Measurements from ENCODE around the gene LEMD1. TPM values are rescaled to one million over a fixed set of nuclear protein-coding genes. Genes with fewer than 3 reads are reported as not detected.

The LEMD1 gene
- total RNA-seq, 2 experiments from 2014 or later, result 2.2 to 2.5 TPM

DNA sequence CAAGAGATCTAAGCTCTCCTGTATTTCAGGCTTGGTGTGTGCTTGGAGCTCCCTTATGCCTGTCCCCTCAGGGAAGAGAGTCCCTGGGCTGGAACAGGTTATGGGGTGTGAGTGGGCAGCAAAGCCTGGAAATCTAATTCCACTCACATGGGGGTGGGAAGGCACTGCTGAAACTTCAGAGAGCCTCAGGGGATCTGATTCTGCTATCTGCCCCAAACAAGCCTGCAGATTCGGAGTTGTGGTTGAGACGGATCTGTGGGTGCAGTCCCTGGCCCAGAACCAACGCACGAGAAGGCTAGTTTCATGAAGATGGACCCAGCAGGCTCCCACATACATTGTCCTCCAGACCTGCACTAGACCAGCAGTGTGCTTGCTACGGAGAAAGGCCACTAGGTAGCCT lies 31.1 kb upstream of the LEMD1 start:
- intact Hi-C loops (cut with micrococcal nuclease), result no loop called here
- Mint-ChIP-seq H3K36me3 (no peaks in the 10 kb centered on the region), H3K4me3 (no peak overlapping the region), H3K9me3 (no peaks in the 10 kb centered on the region), H3K27ac (no peak overlapping the region), H3K4me1 (ENCODE audit: low read depth) (peaks cover 19% of the 10 kb centered on the region), H3K27me3 (peaks cover 46% of the 10 kb centered on the region)
- no peak for DNase-seq
- POLR2A ChIA-PET, result interaction anchor here (0.9 kb wide), 1 partner anchor 12 kb away, joined by 4 read pairs; no protein-coding TSS in a partner anchor
- CTCF ChIA-PET, result interaction anchor here (1.1 to 1.6 kb wide), 3 partner anchors 22 to 99 kb away, joined by 4 to 8 read pairs (median 4); no protein-coding TSS in a partner anchor

DNA sequence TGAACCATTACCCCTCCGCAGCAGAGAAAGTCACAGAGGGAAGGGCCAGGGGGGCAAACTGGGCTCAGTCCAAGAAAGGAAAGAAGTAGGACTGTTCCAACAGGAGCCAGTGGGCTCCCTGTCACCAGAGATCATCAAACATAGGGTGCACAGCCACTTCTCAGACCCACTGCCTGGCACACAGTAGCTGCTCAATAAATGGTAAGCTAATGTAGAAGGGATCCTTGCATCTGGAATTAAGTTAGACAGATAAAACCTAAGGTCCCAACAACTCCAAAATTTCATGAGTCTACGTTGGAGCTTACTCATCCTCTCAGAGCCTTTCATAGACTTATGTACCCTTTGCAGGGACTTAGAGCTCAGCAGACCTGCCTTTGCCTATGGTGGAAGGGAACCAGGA lies 30.5 kb upstream of the LEMD1 start:
- no peaks in the 10 kb centered on the region for H3K9me3 Mint-ChIP-seq
- peaks cover 40% of the 10 kb centered on the region for H3K27me3 Mint-ChIP-seq
- no peaks in the 10 kb centered on the region for H3K36me3 Mint-ChIP-seq
- H3K4me3 Mint-ChIP-seq, result no peak overlapping the region
- CTCF ChIA-PET, result interaction anchor here (1.1 to 1.6 kb wide), 2 partner anchors 21 to 30 kb away, joined by 4 to 8 read pairs; no protein-coding TSS in a partner anchor
- no peak overlapping the region for H3K27ac Mint-ChIP-seq
- intact Hi-C loops (cut with micrococcal nuclease), result no loop called here
- DNase-seq, result no peak
- H3K4me1 Mint-ChIP-seq (ENCODE audit: low read depth), result peaks cover 16% of the 10 kb centered on the region
- POLR2A ChIA-PET, result interaction anchor here (0.9 kb wide), 1 partner anchor 11 kb away, joined by 4 read pairs; no protein-coding TSS in a partner anchor

DNA sequence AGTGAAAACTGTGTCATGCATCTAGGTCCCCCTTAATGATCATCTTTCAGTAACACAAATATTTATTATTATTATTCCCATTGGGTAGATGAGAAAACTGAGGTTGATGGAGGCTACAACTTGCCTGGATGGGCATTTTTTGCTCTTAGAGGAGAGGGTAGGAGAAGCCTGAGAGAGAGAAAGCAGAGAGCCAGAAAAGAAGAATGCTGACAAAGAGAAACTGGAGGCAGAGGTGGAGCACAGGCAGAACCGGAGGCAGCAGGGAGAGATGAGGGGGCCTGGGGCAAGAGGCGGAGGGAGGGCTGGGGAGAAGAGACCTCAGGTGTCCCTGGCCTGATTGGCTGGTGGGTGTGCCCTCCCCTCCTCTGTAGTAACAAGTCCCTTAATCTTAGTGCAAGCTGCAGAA lies 29.9 kb upstream of the LEMD1 start:
- intact Hi-C loops (cut with micrococcal nuclease), result no loop called here
- Mint-ChIP-seq H3K4me3 (no peak overlapping the region), H3K27ac (no peak overlapping the region), H3K27me3 (peaks cover 40% of the 10 kb centered on the region), H3K4me1 (ENCODE audit: low read depth) (peaks cover 16% of the 10 kb centered on the region), H3K9me3 (no peaks in the 10 kb centered on the region), H3K36me3 (no peaks in the 10 kb centered on the region)
- ChIA-PET CTCF (interaction anchor here (1.1 kb wide), 1 partner anchor 21 kb away, joined by 8 read pairs; no protein-coding TSS in a partner anchor), POLR2A (no interaction called here)
- no peak for DNase-seq

DNA sequence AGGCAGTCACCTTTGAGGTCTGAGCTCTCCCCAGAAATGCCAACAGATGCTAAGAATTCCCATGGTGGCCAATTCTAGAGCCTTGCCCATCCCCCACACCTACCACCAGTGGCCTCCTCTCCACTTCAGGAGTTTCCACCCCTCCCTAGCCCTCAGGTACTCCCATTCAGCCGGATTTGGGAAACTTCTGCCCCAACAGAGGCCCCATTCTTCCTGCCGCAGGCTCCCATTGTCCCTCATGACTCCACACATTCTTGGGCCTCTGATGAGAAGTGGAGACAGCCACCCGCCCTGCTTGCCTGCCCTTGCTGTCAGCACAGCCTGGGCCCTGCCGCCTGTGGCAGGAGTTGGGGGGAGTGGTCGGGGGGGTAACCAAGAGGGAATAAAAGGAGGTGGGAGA lies 29.3 kb upstream of the LEMD1 start:
- no peak overlapping the region for H3K27ac Mint-ChIP-seq
- H3K9me3 Mint-ChIP-seq, result no peaks in the 10 kb centered on the region
- DNase-seq, result no peak
- intact Hi-C loops (cut with micrococcal nuclease), result no loop called here
- peaks cover 37% of the 10 kb centered on the region for H3K27me3 Mint-ChIP-seq
- H3K4me1 Mint-ChIP-seq (ENCODE audit: low read depth), result peaks cover 12% of the 10 kb centered on the region
- ChIA-PET CTCF (interaction anchor here (2.0 kb wide), 1 partner anchor 20 kb away, joined by 7 read pairs; no protein-coding TSS in a partner anchor), POLR2A (interaction anchor here (0.7 kb wide), 1 partner anchor 9 kb away, joined by 3 read pairs; no protein-coding TSS in a partner anchor)
- H3K36me3 Mint-ChIP-seq, result no peaks in the 10 kb centered on the region
- H3K4me3 Mint-ChIP-seq, result no peak overlapping the region

DNA sequence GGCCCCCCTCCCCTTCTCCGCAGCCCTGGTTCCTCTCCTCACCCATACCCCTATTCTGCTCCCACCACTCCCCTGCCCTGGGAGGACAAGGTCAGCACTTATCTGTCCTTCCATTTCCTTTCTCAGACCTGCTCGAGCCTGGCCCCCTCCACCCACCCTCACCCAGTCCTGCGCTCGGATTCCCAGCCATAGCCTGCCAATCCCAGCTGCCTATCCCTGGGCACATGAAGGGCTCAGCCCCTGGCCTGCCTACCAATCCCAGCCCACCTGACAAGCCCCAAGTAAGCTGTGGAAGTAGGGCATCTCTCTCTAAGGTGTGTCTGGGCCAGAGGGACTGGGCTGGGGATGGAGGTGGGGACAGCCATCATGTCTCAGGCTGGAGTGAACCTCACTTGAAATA lies 28.6 kb upstream of the LEMD1 start:
- CTCF ChIA-PET, result interaction anchor here (2.0 kb wide), 1 partner anchor 20 kb away, joined by 7 read pairs; no protein-coding TSS in a partner anchor
- Mint-ChIP-seq H3K4me3 (no peak overlapping the region), H3K27ac (no peak overlapping the region), H3K4me1 (ENCODE audit: low read depth) (peaks cover 6% of the 10 kb centered on the region), H3K9me3 (no peaks in the 10 kb centered on the region), H3K27me3 (peaks cover 31% of the 10 kb centered on the region), H3K36me3 (no peaks in the 10 kb centered on the region)
- DNase-seq, result no peak
- intact Hi-C loops (cut with micrococcal nuclease), result no loop called here
- POLR2A ChIA-PET, result interaction anchor here (1.2 kb wide), 1 partner anchor 10 kb away, joined by 5 read pairs; no protein-coding TSS in a partner anchor

DNA sequence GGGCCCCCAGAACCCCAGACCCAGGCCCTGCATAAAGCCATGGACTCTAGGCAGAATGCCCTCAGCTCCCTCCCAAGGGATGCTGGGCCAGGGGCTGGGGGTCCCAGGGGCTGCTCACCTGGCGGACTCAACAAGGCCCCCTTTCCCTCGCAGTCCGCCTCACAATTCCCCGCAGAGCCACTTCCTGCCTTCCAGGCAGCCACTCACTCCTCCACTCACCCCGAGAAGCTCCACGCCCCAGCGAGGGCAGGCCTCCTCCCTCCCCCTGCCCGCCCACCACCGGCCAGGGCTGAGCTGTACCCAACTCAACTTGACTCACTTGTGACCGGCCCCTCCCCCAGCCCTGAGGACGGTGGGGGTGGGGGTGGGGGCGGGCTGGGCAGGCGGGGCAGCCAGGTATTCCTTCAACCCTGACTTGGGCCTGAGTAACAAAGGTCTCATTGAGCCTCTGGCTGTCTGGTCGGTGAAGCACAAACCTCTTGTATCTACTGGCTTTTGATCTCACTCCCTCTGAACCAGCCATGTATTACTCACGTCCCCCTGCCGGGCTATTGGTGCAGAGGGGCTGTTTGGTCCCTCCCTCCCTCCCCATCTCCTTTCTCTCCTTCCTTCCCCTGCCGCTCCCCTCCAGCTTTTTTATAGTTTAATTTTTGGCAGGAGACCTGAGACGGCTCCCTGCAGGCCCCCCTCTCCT lies 28.0 kb upstream of the LEMD1 start:
- Mint-ChIP-seq H3K36me3 (no peaks in the 10 kb centered on the region), H3K27ac (peak overlapping the region; percentile 76), H3K4me1 (ENCODE audit: low read depth) (peaks cover 6% of the 10 kb centered on the region), H3K9me3 (no peaks in the 10 kb centered on the region), H3K27me3 (peaks cover 31% of the 10 kb centered on the region), H3K4me3 (peak overlapping the region; percentile 71)
- peak; percentile 82 for DNase-seq
- CTCF ChIA-PET, result interaction anchor here (1.8 to 2.0 kb wide), 2 partner anchors 19 to 38 kb away, joined by 6 to 7 read pairs; no protein-coding TSS in a partner anchor
- POLR2A ChIA-PET, result interaction anchor here (1.2 kb wide), 1 partner anchor 9 kb away, joined by 5 read pairs; no protein-coding TSS in a partner anchor
- intact Hi-C loops (cut with micrococcal nuclease), result loop anchor here (1.0 kb wide), 1 partner anchor 9 kb away; no protein-coding TSS in a partner anchor

DNA sequence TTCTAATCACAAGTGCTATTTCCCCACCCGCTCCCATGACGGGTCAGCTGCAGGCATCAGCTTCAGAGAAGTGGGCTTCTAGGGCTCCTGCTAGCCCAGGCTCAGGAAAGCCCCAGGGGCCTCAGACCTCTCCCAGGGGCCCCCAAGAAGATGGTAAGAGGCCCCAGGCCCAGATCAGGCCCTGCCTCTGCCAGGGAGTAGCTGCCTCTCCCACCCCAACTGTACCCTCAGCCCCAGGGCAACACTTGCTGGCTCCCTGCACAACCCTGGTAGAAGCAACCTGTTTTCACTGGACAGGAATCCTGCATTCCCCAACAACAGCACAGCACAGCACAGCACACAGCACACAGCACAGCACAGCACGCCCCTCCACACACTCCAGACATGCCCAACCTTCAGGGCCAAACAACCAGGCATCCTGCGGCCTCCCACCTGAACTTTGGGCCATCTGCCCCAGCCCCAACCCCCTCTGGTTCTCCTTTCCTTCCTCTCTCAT lies 27.4 kb upstream of the LEMD1 start:
- intact Hi-C loops (cut with micrococcal nuclease), result loop anchor here (1.0 kb wide), 1 partner anchor 8 kb away; no protein-coding TSS in a partner anchor

DNA sequence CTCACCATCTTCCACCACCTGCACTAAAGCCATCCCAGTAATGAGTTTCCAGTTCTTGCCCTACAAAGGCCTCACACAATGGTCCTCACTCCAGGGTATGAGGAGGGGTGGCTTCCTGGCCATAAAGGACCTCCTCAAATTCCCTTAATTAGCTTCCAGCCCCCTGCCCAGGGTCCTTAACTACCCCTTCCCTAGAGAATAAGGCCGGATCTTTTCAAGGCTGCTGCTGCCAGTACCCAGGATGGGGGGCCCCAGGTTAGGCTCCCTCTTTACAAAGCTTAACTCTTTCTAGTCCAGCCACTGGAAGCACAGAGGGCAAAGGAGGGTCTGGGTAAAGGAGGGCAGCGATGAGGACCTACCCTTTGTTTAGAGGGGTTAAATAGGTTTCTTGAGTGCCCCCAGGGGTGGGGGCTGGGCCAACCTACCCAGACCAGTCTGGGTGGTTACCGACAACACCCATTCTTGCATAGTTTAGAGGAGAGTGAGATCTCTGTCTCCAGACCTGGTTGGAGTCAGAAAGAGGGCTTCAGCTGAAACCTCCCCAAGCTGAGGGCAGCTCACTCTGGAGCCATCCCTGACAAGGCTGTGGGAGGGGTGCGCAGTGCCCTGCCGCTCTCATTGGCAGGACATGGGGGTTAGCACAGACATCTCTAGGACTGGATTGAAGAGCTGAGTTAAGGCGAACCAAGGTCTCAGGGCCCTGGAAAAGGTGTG lies 26.8 kb upstream of the LEMD1 start:
- ChIA-PET CTCF (interaction anchor here (0.7 to 1.8 kb wide), 3 partner anchors 37 to 129 kb away, joined by 3 to 7 read pairs (median 6); no protein-coding TSS in a partner anchor), POLR2A (no interaction called here)
- H3K36me3 Mint-ChIP-seq, result no peaks in the 10 kb centered on the region
- intact Hi-C loops (cut with micrococcal nuclease), result loop anchor here (1.0 kb wide), 1 partner anchor 7 kb away; no protein-coding TSS in a partner anchor
- H3K4me3 Mint-ChIP-seq, result no peak overlapping the region
- no peak for DNase-seq
- peaks cover 20% of the 10 kb centered on the region for H3K27me3 Mint-ChIP-seq
- H3K9me3 Mint-ChIP-seq, result no peaks in the 10 kb centered on the region
- peaks cover 6% of the 10 kb centered on the region for H3K4me1 Mint-ChIP-seq (ENCODE audit: low read depth)
- peak overlapping the region; percentile 76 for H3K27ac Mint-ChIP-seq

More for the DNA sequence above, 27.4 kb upstream of the LEMD1 start:
- peaks cover 26% of the 10 kb centered on the region for H3K27me3 Mint-ChIP-seq
- no peaks in the 10 kb centered on the region for H3K9me3 Mint-ChIP-seq
- peak overlapping the region; percentile 71 for H3K4me3 Mint-ChIP-seq
- CTCF ChIA-PET, result interaction anchor here (0.7 to 1.8 kb wide), 2 partner anchors 39 to 130 kb away, joined by 3 to 6 read pairs; no protein-coding TSS in a partner anchor
- H3K27ac Mint-ChIP-seq, result peak overlapping the region; percentile 76
- DNase-seq, result no peak
- POLR2A ChIA-PET, result interaction anchor here (1.2 kb wide), 1 partner anchor 8 kb away, joined by 5 read pairs; no protein-coding TSS in a partner anchor
- H3K4me1 Mint-ChIP-seq (ENCODE audit: low read depth), result peaks cover 6% of the 10 kb centered on the region
- no peaks in the 10 kb centered on the region for H3K36me3 Mint-ChIP-seq

DNA sequence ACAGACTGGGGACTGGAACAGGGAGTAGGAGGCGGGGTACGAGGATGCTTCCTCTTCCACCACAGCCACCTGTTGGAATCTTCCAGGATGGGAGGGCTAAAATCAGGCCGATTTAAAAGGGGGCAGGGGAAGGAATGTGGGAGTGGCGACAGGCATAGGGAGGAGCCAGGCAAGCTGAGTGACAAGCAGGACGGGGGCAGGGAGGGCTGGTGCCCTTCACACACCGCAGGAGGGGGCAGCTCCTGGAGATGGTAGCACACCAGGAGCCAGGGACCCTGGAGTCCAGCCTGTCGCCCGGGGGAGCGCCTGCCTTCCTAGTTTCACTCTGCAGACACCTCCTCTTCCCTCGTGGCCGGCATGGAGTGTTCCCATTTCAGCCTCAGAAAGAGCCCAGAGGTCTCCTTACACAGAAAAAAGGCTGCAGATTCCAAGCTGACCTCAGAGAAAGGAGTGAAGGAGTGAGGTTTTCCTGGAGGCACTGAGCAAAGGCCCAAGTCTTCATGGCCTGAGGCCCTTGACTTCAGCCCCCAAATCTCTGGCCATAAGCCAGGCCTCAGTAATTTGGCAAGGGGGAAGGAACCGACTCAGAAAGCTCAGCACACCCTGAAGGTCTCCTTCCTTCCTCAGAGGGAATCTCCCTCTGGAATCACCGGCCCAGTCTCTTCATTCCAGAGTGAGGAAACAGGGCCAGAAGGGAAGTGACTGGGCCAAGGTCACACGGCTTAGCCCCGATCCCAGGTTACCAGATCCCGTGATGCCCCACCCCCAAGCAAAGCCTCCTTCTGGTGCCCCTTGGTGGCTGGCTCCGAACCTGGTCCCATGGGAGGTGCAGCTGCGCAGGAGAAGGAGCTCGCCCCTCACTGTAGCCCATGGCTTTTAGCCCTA lies 25.8 kb upstream of the LEMD1 start:
- no peak overlapping the region for H3K27ac Mint-ChIP-seq
- H3K4me3 Mint-ChIP-seq, result no peak overlapping the region
- H3K27me3 Mint-ChIP-seq, result peaks cover 12% of the 10 kb centered on the region
- DNase-seq, result no peak
- POLR2A ChIA-PET, result no interaction called here
- peaks cover 6% of the 10 kb centered on the region for H3K4me1 Mint-ChIP-seq (ENCODE audit: low read depth)
- H3K36me3 Mint-ChIP-seq, result no peaks in the 10 kb centered on the region
- no peaks in the 10 kb centered on the region for H3K9me3 Mint-ChIP-seq
- CTCF ChIA-PET, result interaction anchor here (1.0 to 1.8 kb wide), 4 partner anchors 17 to 41 kb away, joined by 3 to 7 read pairs (median 6); no protein-coding TSS in a partner anchor
- intact Hi-C loops (cut with micrococcal nuclease), result no loop called here

DNA sequence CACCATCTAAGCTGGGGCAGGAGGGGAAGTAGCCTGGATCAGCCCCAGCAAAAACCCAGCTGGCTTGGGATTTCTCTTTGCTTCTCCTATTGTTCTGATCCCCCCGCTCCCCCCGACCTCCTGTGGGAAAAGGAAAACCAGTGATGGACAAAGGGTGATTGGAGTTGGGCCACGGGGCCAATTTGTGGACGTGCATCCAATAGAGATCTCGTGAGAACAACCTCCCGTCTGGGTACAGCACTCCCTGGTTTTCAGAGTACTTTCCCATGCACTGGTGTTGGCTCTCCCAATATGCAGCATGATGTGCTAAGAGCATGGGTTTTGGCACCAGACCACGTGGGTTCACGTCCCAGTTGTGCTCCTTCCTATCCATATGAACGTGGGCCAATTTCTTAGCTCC lies 25.0 kb upstream of the LEMD1 start:
- Mint-ChIP-seq H3K4me1 (ENCODE audit: low read depth) (peaks cover 6% of the 10 kb centered on the region), H3K9me3 (no peaks in the 10 kb centered on the region), H3K27ac (no peak overlapping the region), H3K27me3 (peaks cover 9% of the 10 kb centered on the region), H3K4me3 (no peak overlapping the region), H3K36me3 (no peaks in the 10 kb centered on the region)
- CTCF ChIA-PET, result interaction anchor here (1.0 to 1.4 kb wide), 2 partner anchors 16 to 42 kb away, joined by 3 to 6 read pairs; no protein-coding TSS in a partner anchor
- intact Hi-C loops (cut with micrococcal nuclease), result no loop called here
- POLR2A ChIA-PET, result no interaction called here
- DNase-seq, result no peak

DNA sequence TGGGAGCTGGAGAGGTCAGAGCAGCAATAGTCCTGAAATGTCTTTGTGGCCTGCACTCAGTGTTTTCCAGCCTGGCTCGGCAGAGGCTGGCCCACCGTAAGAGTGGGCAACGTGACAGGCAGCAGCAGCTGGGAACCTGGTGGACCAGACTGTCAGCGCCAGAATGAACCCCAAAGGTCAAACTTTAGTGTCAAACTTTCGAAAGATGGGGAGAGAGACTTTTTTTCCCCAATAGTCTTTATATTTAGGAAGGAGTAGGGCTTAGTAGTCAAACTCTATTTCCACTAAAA lies 23.7 kb upstream of the LEMD1 start:
- Mint-ChIP-seq H3K27ac (no peak overlapping the region), H3K4me3 (no peak overlapping the region), H3K9me3 (no peaks in the 10 kb centered on the region), H3K27me3 (no peaks in the 10 kb centered on the region), H3K36me3 (no peaks in the 10 kb centered on the region), H3K4me1 (ENCODE audit: low read depth) (peaks cover 18% of the 10 kb centered on the region)
- POLR2A ChIA-PET, result no interaction called here
- intact Hi-C loops (cut with micrococcal nuclease), result no loop called here
- CTCF ChIA-PET, result interaction anchor here (8.4 kb wide), 1 partner anchor 14 kb away, joined by 50 read pairs; no protein-coding TSS in a partner anchor
- no peak for DNase-seq

All from activated CD4-positive, alpha-beta memory T cell treated with anti-CD3 and anti-CD28 coated beads for 36 hours (primary cell).